HG03432 (cell line): ENCODE measurements around the gene CSGALNACT2.

Experiments
- ATAC-seq: cut with Tn5 transposase; IDR thresholded peaks from one replicate; pipeline ENCODE4 v1.9.1; 2021; ENCODE audit warnings: mild to moderate bottlenecking, moderate library complexity; ENCODE audit not compliant: unreplicated experiment

CSGALNACT2 gene

GRCh38 chr10:43123361-43124093 lies 14.7 kb upstream of the CSGALNACT2 start:
- no peak for ATAC-seq

GRCh38 chr10:43124094-43124521 lies 14.1 kb upstream of the CSGALNACT2 start:
- ATAC-seq, result no peak

GRCh38 chr10:43124574-43125273 lies 13.5 kb upstream of the CSGALNACT2 start:
- no peak for ATAC-seq

GRCh38 chr10:43125274-43125845 lies 12.9 kb upstream of the CSGALNACT2 start:
- no peak for ATAC-seq

GRCh38 chr10:43125881-43126731 lies 12.1 kb upstream of the CSGALNACT2 start:
- ATAC-seq, result no peak

- ATAC-seq, result peak; percentile 38
Observed at GRCh38 chr10:43126759-43127424, 11.4 kb upstream of the CSGALNACT2 start.

- no peak for ATAC-seq
Observed at GRCh38 chr10:43127442-43127841, 10.8 kb upstream of the CSGALNACT2 start.

- no peak for ATAC-seq
Observed at GRCh38 chr10:43128331-43128730, 9.9 kb upstream of the CSGALNACT2 start.

GRCh38 chr10:43128958-43129706 lies 9.1 kb upstream of the CSGALNACT2 start:
- ATAC-seq, result peak; percentile 88

GRCh38 chr10:43130770-43131171 lies 7.5 kb upstream of the CSGALNACT2 start:
- ATAC-seq, result no peak

GRCh38 chr10:43131256-43131655 lies 7.0 kb upstream of the CSGALNACT2 start:
- no peak for ATAC-seq

- no peak for ATAC-seq
Observed at GRCh38 chr10:43131906-43132305, 6.3 kb upstream of the CSGALNACT2 start.

GRCh38 chr10:43132867-43133787 lies 5.1 kb upstream of the CSGALNACT2 start:
- ATAC-seq, result no peak

- no peak for ATAC-seq
Observed at GRCh38 chr10:43134126-43134905, 3.9 kb upstream of the CSGALNACT2 start.

GRCh38 chr10:43135064-43135463 lies 3.2 kb upstream of the CSGALNACT2 start:
- ATAC-seq, result no peak

- ATAC-seq, result no peak
Observed at GRCh38 chr10:43135656-43136055, 2.6 kb upstream of the CSGALNACT2 start.

GRCh38 chr10:43136432-43136831 lies 1.8 kb upstream of the CSGALNACT2 start:
- ATAC-seq, result no peak
